OCI-LY3 (cell line): ENCODE data around the gene RENBP.

Experiments
- H2AFZ ChIP-seq: fragments of 200-600, 300-600 bp; shearing (Covaris generic); 2 replicates; pipeline ENCODE4 v1.6.0; 2014; ENCODE audit warnings: antibody characterized with exemption, low read depth, low read length
- H3K27ac ChIP-seq: fragments of 200-600, 300-600 bp; sonication (generic); 2 replicates; pipeline ENCODE4 v1.5.1; 2014; ENCODE audit warnings: mild to moderate bottlenecking, low read length, moderate library complexity, mixed read lengths
- H3K27me3 ChIP-seq: fragments of 200-600, 300-600 bp; sonication (generic); 2 replicates; pipeline ENCODE4 v1.6.1; 2014; ENCODE audit warnings: low read depth, low read length, mixed read lengths
- H3K36me3 ChIP-seq: fragments of 200-600, 300-600 bp; sonication (generic); replicated peaks from 2 replicates; pipeline ENCODE3; 2014; ENCODE audit warnings: low read depth, low read length, mixed read lengths
- H3K4me1 ChIP-seq: fragments of 300-600, 200-600 bp; sonication (generic); 2 replicates; pipeline ENCODE4 v1.6.1; 2014; ENCODE audit warnings: low read length, mixed read lengths
- H3K4me2 ChIP-seq: fragments of 200-600, 300-600 bp; sonication (generic); 2 replicates; pipeline ENCODE4 v1.6.1; 2014; ENCODE audit warnings: low read length, mixed read lengths
- H3K4me3 ChIP-seq: fragments of 300-600, 200-600 bp; sonication (generic); 2 replicates; pipeline ENCODE4 v1.5.1; 2014; ENCODE audit warnings: antibody characterized with exemption, mild to moderate bottlenecking, low read length, moderate library complexity
- H3K79me2 ChIP-seq: fragments of 300-600, 200-600 bp; shearing (Covaris generic); 2 replicates; pipeline ENCODE4 v1.6.1; 2014; ENCODE audit warnings: mild to moderate bottlenecking, low read length, mixed read lengths
- H3K9ac ChIP-seq: fragments of 300-600, 200-600 bp; shearing (Covaris generic); 2 replicates; pipeline ENCODE4 v1.6.0; 2014; ENCODE audit warnings: mild to moderate bottlenecking, low read length, moderate library complexity
- H3K9me3 ChIP-seq: fragments of 200-600, 300-600 bp; shearing (Covaris generic); 2 replicates; pipeline ENCODE4 v1.6.1; 2014; ENCODE audit warnings: low read length, mixed read lengths; ENCODE audit not compliant: insufficient read depth
- H4K20me1 ChIP-seq: fragments of 200-600, 300-600 bp; sonication (generic); 2 replicates; pipeline ENCODE4 v1.6.1; 2016; ENCODE audit warnings: low read length, mixed read lengths; ENCODE audit not compliant: insufficient read depth
- CTCF ChIP-seq: fragments of 200-600, 300-600 bp; sonication (generic); IDR thresholded peaks from 2 replicates; pipeline ENCODE4 v1.5.1; 2014; ENCODE audit warnings: antibody characterized with exemption, low read length, low read depth
- EZH2phosphoT487 ChIP-seq: fragments of 200-600 bp; shearing (Covaris generic); IDR thresholded peaks from 2 replicates; pipeline ENCODE4 v1.6.1; 2018; ENCODE audit warnings: antibody characterized with exemption, mixed run types, low read depth

The RENBP gene

GRCh38 chrX:153960786-153961185 is 16.3 kb upstream of the RENBP start:
- peaks cover 21% of the 10 kb centered on the region for H3K36me3 ChIP-seq
- H4K20me1 ChIP-seq, result peaks cover 19% of the 10 kb centered on the region

GRCh38 chrX:153960077-153960476 is 15.6 kb upstream of the RENBP start:
- H3K27ac ChIP-seq, result no peak overlapping the region
- no peaks in the 10 kb centered on the region for H3K9me3 ChIP-seq
- H3K36me3 ChIP-seq, result peaks cover 23% of the 10 kb centered on the region
- H2AFZ ChIP-seq, result no peak overlapping the region
- H3K9ac ChIP-seq, result no peak overlapping the region
- peaks cover 13% of the 10 kb centered on the region for H4K20me1 ChIP-seq
- no peak overlapping the region for H3K4me3 ChIP-seq
- no peak overlapping the region for H3K4me2 ChIP-seq
- H3K4me1 ChIP-seq, result no peaks in the 10 kb centered on the region
- no peak for TF ChIP-seq EZH2phosphoT487
- no peaks in the 10 kb centered on the region for H3K27me3 ChIP-seq
- peaks cover 28% of the 10 kb centered on the region for H3K79me2 ChIP-seq

More at GRCh38 chrX:153960786-153961185, 16.3 kb upstream of the RENBP start:
- Histone ChIP-seq H3K9me3 (no peaks in the 10 kb centered on the region), H3K9ac (no peak overlapping the region), H3K27me3 (no peaks in the 10 kb centered on the region), H2AFZ (no peak overlapping the region), H3K4me3 (no peak overlapping the region), H3K27ac (no peak overlapping the region), H3K4me2 (no peak overlapping the region), H3K79me2 (peaks cover 35% of the 10 kb centered on the region), H3K4me1 (no peaks in the 10 kb centered on the region)
- TF ChIP-seq CTCF (no peak), EZH2phosphoT487 (no peak)

GRCh38 chrX:153959649-153960048 is 15.2 kb upstream of the RENBP start:
- Histone ChIP-seq H3K4me3 (no peak overlapping the region), H3K36me3 (peaks cover 23% of the 10 kb centered on the region), H3K4me1 (no peaks in the 10 kb centered on the region), H3K4me2 (no peak overlapping the region), H3K9ac (no peak overlapping the region), H4K20me1 (peaks cover 9% of the 10 kb centered on the region), H3K9me3 (no peaks in the 10 kb centered on the region), H2AFZ (no peak overlapping the region), H3K27me3 (no peaks in the 10 kb centered on the region), H3K79me2 (peaks cover 24% of the 10 kb centered on the region), H3K27ac (no peak overlapping the region)
- TF ChIP-seq CTCF (no peak), EZH2phosphoT487 (no peak)

GRCh38 chrX:153958605-153959004 is 14.2 kb upstream of the RENBP start:
- peaks cover 32% of the 10 kb centered on the region for H3K36me3 ChIP-seq
- H4K20me1 ChIP-seq, result no peaks in the 10 kb centered on the region
- TF ChIP-seq EZH2phosphoT487 (no peak), CTCF (no peak)
- H3K9me3 ChIP-seq, result no peaks in the 10 kb centered on the region
- H3K4me1 ChIP-seq, result peaks cover under 1% of the 10 kb centered on the region; the same call in 1 of the 2 replicates
- H3K4me3 ChIP-seq, result no peak overlapping the region
- H2AFZ ChIP-seq, result no peak overlapping the region
- H3K9ac ChIP-seq, result no peak overlapping the region
- peaks cover 13% of the 10 kb centered on the region for H3K79me2 ChIP-seq
- H3K27me3 ChIP-seq, result no peaks in the 10 kb centered on the region
- H3K4me2 ChIP-seq, result no peak overlapping the region
- no peak overlapping the region for H3K27ac ChIP-seq
